HG03575 (cell line): ENCODE results near the gene ZNF230.

Experiments used
- ATAC-seq: cut with Tn5 transposase; IDR thresholded peaks from one replicate; pipeline ENCODE4 v1.9.1; 2021; ENCODE audit not compliant: unreplicated experiment, insufficient number of reproducible peaks, low FRiP score; ENCODE audit errors: extremely low read depth

The ZNF230 gene

GRCh38 chr19:44026622-44027021, 23.9 kb downstream of the ZNF230 start:
- ATAC-seq = no peak

GRCh38 chr19:44032001-44032610, 29.3 kb downstream of the ZNF230 start:
- no peak for ATAC-seq

- ATAC-seq = no peak
Observed at GRCh38 chr19:44042147-44042546, 39.4 kb downstream of the ZNF230 start.

- no peak for ATAC-seq
Observed at GRCh38 chr19:44050740-44051649, 48.2 kb downstream of the ZNF230 start.

GRCh38 chr19:44051650-44052402, 49.1 kb downstream of the ZNF230 start, which contains the start of gene ZNF223:
TSS of gene ZNF223 (plus strand) at chr19:44052036. CDS start at chr19:44055177, 3,141 bp downstream.
- no peak for ATAC-seq

GRCh38 chr19:44055870-44056269, 53.1 kb downstream of the ZNF230 start:
- ATAC-seq = no peak

GRCh38 chr19:44059229-44059628, 56.5 kb downstream of the ZNF230 start:
- ATAC-seq = no peak

GRCh38 chr19:44061038-44061437, 58.3 kb downstream of the ZNF230 start:
- no peak for ATAC-seq
